ENCODE measurements around the gene MYL2. TPM values are rescaled to one million over a fixed set of nuclear protein-coding genes. Genes with fewer than 3 reads are reported as not detected.

Gene MYL2
- polyA plus RNA-seq, 1 donor from 2014 or later, result not detected

- no peak overlapping the region for H2AFZ ChIP-seq (ENCODE audit: low read depth, low read length)
- H3K27me3 ChIP-seq (ENCODE audit: insufficient read depth, low read depth, low read length), result peaks cover 4% of the 10 kb centered on the region
- TF ChIP-seq, protein P1, sequence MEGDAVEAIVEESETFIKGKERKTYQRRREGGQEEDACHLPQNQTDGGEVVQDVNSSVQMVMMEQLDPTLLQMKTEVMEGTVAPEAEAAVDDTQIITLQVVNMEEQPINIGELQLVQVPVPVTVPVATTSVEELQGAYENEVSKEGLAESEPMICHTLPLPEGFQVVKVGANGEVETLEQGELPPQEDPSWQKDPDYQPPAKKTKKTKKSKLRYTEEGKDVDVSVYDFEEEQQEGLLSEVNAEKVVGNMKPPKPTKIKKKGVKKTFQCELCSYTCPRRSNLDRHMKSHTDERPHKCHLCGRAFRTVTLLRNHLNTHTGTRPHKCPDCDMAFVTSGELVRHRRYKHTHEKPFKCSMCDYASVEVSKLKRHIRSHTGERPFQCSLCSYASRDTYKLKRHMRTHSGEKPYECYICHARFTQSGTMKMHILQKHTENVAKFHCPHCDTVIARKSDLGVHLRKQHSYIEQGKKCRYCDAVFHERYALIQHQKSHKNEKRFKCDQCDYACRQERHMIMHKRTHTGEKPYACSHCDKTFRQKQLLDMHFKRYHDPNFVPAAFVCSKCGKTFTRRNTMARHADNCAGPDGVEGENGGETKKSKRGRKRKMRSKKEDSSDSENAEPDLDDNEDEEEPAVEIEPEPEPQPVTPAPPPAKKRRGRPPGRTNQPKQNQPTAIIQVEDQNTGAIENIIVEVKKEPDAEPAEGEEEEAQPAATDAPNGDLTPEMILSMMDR (IDR thresholded peaks at IDR 0.05; ENCODE audit: poor library complexity, severe bottlenecking), result no peak
Observed at GRCh38 chr12:110932046-110932445, 11.7 kb upstream of the MYL2 start.

GRCh38 chr12:110931315-110931728 is 10.9 kb upstream of the MYL2 start:
- H3K4me3 ChIP-seq (ENCODE audit: low read length), result no peak overlapping the region

More at GRCh38 chr12:110932046-110932445, 11.7 kb upstream of the MYL2 start:
- no peaks in the 10 kb centered on the region for H4K20me1 ChIP-seq (ENCODE audit: insufficient read depth)
- H3K9me2 ChIP-seq (ENCODE audit: insufficient read depth, low read length), result no peaks in the 10 kb centered on the region
- no peaks in the 10 kb centered on the region for H3F3A ChIP-seq (ENCODE audit: insufficient read depth, low read length, poor library complexity, severe bottlenecking)
- no peak overlapping the region for H3K4me3 ChIP-seq (ENCODE audit: low read length)
- H3K27ac ChIP-seq (ENCODE audit: low read length), result no peak overlapping the region
- no peak overlapping the region for H3K4me2 ChIP-seq (ENCODE audit: low read length)
- H3K79me2 ChIP-seq (replicated peaks; ENCODE audit: insufficient read depth, low read length), result no peaks in the 10 kb centered on the region
- H3K36me3 ChIP-seq (ENCODE audit: insufficient read depth, low read length), result no peaks in the 10 kb centered on the region
- no peak overlapping the region for H3K9ac ChIP-seq (ENCODE audit: low read length)
- H3K9me3 ChIP-seq (ENCODE audit: low read length), result no peaks in the 10 kb centered on the region

GRCh38 chr12:110930348-110931314 is 10.3 kb upstream of the MYL2 start:
- Histone ChIP-seq H3K4me3 (ENCODE audit: low read length) (no peak overlapping the region), H3K4me2 (ENCODE audit: low read length) (no peak overlapping the region), H3K9ac (ENCODE audit: low read length) (no peak overlapping the region), H2AFZ (ENCODE audit: low read depth, low read length) (no peak overlapping the region), H4K20me1 (ENCODE audit: insufficient read depth) (no peaks in the 10 kb centered on the region), H3K9me2 (ENCODE audit: insufficient read depth, low read length) (no peaks in the 10 kb centered on the region), H3F3A (ENCODE audit: insufficient read depth, low read length, poor library complexity, severe bottlenecking) (no peaks in the 10 kb centered on the region), H3K36me3 (ENCODE audit: insufficient read depth, low read length) (no peaks in the 10 kb centered on the region), H3K27ac (ENCODE audit: low read length) (no peak overlapping the region), H3K27me3 (ENCODE audit: insufficient read depth, low read depth, low read length) (no peaks in the 10 kb centered on the region), H3K9me3 (ENCODE audit: low read length) (no peaks in the 10 kb centered on the region), H3K79me2 (replicated peaks; ENCODE audit: insufficient read depth, low read length) (no peaks in the 10 kb centered on the region)
- no peak for TF ChIP-seq SMC3 (conservative IDR thresholded peaks at IDR 0.05; ENCODE audit: poor library complexity)
- TF ChIP-seq EZH2 (IDR thresholded peaks at IDR 0.05; ENCODE audit: borderline replicate concordance, insufficient read depth, low read length, poor library complexity, severe bottlenecking), result no peak
- TF ChIP-seq, protein P1 (IDR thresholded peaks at IDR 0.05; ENCODE audit: poor library complexity, severe bottlenecking), result no peak
- no peak for TF ChIP-seq POLR2AphosphoS5 (IDR thresholded peaks at IDR 0.05)
- TF ChIP-seq TAF1 (IDR thresholded peaks at IDR 0.05; ENCODE audit: low read depth), result no peak
- TF ChIP-seq EP300 (conservative IDR thresholded peaks at IDR 0.05; ENCODE audit: poor library complexity, severe bottlenecking), result no peak
- TF ChIP-seq RAD21 (conservative IDR thresholded peaks at IDR 0.05), result no peak
- no peak for TF ChIP-seq MXI1 (conservative IDR thresholded peaks at IDR 0.05; ENCODE audit: poor library complexity, severe bottlenecking)

More at GRCh38 chr12:110931315-110931728, 10.9 kb upstream of the MYL2 start:
- Histone ChIP-seq H3K9me2 (ENCODE audit: insufficient read depth, low read length) (no peaks in the 10 kb centered on the region), H3K27me3 (ENCODE audit: insufficient read depth, low read depth, low read length) (no peaks in the 10 kb centered on the region), H3F3A (ENCODE audit: insufficient read depth, low read length, poor library complexity, severe bottlenecking) (no peaks in the 10 kb centered on the region), H3K27ac (ENCODE audit: low read length) (no peak overlapping the region), H3K4me2 (ENCODE audit: low read length) (no peak overlapping the region), H3K36me3 (ENCODE audit: insufficient read depth, low read length) (no peaks in the 10 kb centered on the region), H3K9ac (ENCODE audit: low read length) (no peak overlapping the region), H4K20me1 (ENCODE audit: insufficient read depth) (no peaks in the 10 kb centered on the region), H2AFZ (ENCODE audit: low read depth, low read length) (no peak overlapping the region), H3K9me3 (ENCODE audit: low read length) (no peaks in the 10 kb centered on the region), H3K79me2 (replicated peaks; ENCODE audit: insufficient read depth, low read length) (no peaks in the 10 kb centered on the region)
- TF ChIP-seq, protein P2, sequence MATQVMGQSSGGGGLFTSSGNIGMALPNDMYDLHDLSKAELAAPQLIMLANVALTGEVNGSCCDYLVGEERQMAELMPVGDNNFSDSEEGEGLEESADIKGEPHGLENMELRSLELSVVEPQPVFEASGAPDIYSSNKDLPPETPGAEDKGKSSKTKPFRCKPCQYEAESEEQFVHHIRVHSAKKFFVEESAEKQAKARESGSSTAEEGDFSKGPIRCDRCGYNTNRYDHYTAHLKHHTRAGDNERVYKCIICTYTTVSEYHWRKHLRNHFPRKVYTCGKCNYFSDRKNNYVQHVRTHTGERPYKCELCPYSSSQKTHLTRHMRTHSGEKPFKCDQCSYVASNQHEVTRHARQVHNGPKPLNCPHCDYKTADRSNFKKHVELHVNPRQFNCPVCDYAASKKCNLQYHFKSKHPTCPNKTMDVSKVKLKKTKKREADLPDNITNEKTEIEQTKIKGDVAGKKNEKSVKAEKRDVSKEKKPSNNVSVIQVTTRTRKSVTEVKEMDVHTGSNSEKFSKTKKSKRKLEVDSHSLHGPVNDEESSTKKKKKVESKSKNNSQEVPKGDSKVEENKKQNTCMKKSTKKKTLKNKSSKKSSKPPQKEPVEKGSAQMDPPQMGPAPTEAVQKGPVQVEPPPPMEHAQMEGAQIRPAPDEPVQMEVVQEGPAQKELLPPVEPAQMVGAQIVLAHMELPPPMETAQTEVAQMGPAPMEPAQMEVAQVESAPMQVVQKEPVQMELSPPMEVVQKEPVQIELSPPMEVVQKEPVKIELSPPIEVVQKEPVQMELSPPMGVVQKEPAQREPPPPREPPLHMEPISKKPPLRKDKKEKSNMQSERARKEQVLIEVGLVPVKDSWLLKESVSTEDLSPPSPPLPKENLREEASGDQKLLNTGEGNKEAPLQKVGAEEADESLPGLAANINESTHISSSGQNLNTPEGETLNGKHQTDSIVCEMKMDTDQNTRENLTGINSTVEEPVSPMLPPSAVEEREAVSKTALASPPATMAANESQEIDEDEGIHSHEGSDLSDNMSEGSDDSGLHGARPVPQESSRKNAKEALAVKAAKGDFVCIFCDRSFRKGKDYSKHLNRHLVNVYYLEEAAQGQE (IDR thresholded peaks at IDR 0.05; ENCODE audit: borderline replicate concordance), result no peak
- TF ChIP-seq MXI1 (conservative IDR thresholded peaks at IDR 0.05; ENCODE audit: poor library complexity, severe bottlenecking) (no peak), TAF1 (IDR thresholded peaks at IDR 0.05; ENCODE audit: low read depth) (no peak)

Measured in neural cell (in vitro differentiated cells).